ENCODE data around the gene NSG2.

The NSG2 gene

DNA sequence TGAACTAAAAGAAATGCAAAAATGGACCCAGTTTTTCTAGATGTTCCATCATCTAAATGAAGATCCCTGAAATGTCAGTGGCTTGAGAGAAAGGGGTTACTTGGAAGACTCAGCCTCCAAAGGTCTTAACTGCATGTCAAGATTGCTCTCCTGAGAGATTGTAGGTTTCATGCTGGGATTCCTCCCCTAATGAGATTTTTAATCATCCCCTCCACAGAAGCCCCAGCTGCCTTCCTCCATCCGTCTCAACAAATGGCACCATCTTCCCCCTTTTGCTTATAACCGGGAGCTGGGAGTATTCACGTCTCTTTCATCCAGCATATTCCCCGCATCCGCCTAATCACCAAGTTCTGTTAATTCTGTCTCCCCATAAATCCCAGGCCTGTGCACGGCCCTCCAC is 104.5 kb downstream of the NSG2 start:
- no peak for DNase-seq (ENCODE audit: low spot score)
- TF ChIP-seq, protein P1, sequence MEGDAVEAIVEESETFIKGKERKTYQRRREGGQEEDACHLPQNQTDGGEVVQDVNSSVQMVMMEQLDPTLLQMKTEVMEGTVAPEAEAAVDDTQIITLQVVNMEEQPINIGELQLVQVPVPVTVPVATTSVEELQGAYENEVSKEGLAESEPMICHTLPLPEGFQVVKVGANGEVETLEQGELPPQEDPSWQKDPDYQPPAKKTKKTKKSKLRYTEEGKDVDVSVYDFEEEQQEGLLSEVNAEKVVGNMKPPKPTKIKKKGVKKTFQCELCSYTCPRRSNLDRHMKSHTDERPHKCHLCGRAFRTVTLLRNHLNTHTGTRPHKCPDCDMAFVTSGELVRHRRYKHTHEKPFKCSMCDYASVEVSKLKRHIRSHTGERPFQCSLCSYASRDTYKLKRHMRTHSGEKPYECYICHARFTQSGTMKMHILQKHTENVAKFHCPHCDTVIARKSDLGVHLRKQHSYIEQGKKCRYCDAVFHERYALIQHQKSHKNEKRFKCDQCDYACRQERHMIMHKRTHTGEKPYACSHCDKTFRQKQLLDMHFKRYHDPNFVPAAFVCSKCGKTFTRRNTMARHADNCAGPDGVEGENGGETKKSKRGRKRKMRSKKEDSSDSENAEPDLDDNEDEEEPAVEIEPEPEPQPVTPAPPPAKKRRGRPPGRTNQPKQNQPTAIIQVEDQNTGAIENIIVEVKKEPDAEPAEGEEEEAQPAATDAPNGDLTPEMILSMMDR (IDR thresholded peaks at IDR 0.05; ENCODE audit: extremely low read depth, missing control alignments) = no peak

DNA sequence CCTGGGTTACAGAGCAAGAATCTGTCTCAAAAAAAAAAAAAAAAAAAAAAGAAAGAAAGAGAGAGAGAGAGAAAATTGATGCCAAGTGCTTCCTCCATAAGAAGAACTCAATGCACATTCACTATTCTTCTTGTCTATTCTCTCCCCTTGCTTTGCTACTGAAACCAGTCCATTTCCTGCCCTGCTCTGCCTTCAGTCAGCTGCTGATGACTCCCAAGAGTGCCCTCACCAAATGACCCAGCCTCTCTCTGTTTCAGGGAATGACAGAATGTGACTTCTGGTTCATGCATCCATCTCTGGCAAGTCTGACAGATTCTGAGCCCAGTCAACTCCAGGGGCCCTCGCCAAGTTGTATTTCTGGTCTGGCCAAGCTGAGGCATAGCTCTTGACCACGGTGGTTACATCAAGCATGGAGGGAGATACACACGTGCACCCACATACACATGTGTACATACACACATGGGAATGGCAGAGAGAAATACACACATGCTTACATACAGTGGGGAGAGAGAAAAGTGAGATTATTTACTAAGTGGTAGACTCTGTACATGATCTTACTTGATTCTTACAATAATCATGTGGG is 106.2 kb downstream of the NSG2 start:
- no peak for DNase-seq (ENCODE audit: low spot score)
- TF ChIP-seq, protein P1 (IDR thresholded peaks at IDR 0.05; ENCODE audit: extremely low read depth, missing control alignments) = no peak

DNA sequence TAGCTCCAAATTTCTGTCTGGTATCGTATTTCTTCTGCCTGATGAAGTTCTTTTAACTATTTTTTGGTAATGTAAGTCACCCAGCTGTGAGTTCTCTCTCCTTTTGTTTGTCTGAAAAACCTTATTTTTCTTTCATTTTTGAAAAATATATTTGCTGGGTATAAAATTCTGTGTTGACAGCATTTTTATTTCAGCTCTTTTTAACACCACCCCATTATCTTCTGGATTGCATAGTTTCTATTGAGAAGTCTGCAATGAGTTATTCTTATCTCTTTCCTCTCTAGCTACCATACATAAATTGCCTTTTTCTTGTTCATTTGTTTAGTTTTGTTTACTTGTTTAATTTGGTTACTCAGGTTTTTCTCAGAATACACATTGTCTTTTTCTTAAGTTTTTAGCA is 109.1 kb downstream of the NSG2 start:
- no peak for DNase-seq (ENCODE audit: low spot score)

DNA sequence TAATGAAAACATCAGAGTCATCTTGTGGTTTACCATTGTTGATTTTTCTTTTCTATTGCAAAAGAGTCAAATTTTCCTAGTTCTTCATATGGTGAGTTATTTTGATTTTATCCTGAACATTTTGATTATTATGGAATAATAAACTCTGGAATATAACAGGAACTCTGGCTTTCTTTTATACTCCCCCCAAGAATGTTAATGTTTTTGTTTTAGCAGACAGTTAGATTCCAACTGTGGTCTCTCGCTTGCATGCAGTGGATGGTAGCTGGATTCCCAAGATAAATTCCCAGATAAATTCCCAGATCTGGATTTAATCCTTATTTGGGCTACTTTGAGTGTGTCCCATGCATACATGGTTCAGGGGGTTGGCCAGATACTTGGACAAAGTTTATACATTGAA is 109.8 kb downstream of the NSG2 start:
- DNase-seq (ENCODE audit: low spot score) = no peak
- TF ChIP-seq, protein P1 (IDR thresholded peaks at IDR 0.05; ENCODE audit: extremely low read depth, missing control alignments) = no peak

More for the DNA sequence above, 109.1 kb downstream of the NSG2 start:
- TF ChIP-seq, protein P1 (IDR thresholded peaks at IDR 0.05; ENCODE audit: extremely low read depth, missing control alignments) = no peak

DNA sequence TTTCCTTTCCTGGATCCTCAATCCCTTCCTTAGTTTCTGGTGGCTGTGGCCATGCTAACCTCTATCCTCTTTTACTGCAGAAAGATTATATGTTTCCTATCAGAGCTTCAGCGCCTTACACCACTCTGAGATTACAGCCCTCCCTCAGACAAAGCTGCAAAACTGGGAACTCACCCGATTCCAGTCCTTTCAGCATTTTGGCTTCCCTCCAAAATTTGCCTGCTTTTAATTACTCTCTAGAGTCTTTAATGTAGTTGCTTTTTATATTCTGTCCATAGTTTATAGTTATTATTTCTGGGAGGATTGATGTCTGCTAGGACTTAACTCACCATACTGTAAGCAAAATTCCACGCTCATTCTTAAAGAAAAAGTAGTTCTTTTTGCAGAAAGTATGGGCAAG is 110.2 kb downstream of the NSG2 start:
- TF ChIP-seq, protein P1 (IDR thresholded peaks at IDR 0.05; ENCODE audit: extremely low read depth, missing control alignments) = no peak
- DNase-seq (ENCODE audit: low spot score) = no peak

DNA sequence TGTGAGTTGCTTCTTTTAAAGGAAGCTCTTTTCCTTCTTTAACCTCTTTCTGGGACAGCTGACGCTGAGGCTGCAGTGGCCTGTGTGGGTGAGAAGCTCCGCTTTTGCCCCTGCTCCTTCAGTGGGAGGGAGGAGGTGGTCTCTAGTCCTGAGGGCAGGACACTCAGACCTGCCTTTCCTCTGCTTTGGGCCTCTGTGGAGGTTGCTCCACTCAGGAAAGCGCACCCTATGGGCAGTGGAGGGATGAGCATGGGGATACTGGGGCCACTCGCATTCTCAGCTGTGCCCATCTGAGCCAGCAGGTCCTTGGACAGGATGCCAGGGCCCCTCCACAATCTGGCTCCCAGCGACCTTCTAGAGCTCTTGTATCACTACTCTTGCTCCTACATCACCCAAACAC is 111.5 kb downstream of the NSG2 start:
- DNase-seq (ENCODE audit: low spot score) = no peak
- TF ChIP-seq, protein P1 (IDR thresholded peaks at IDR 0.05; ENCODE audit: extremely low read depth, missing control alignments) = no peak

All from GM20000 (cell line).